Stimulated activated CD8-positive, alpha-beta memory T cell treated with anti-CD3 and anti-CD28 coated beads, Interleukin-12 subunit alpha, Interleukin-12 subunit beta, amount 100 ng/mL, for 1 hour (primary cell): ENCODE results near the gene PALM.
"Not testable (repeated sequence)": the region's sequence is repeated elsewhere in the genome, so short reads cannot be mapped to it uniquely, and the experiment has no call there.

Source experiments
- DNase-seq: peaks from one replicate; pipeline ENCODE4 v3.0.0-alpha.2; 2020; ENCODE audit warnings: low read depth

The PALM gene

GRCh38 chr19:708154-709143, at the start of gene PALM:
TSS of gene PALM (plus strand) at chr19:708935. CDS start at chr19:709147, 212 bp downstream.
- no peak for DNase-seq

- no peak for DNase-seq
Measured at GRCh38 chr19:660793-661426, 47.8 kb upstream of the PALM start.

- DNase-seq: peak; percentile 55
Measured at GRCh38 chr19:661427-662196, 47.1 kb upstream of the PALM start.

GRCh38 chr19:662207-662961, 46.4 kb upstream of the PALM start:
- DNase-seq: peak; percentile 44

- DNase-seq: peak; percentile 88
Measured at GRCh38 chr19:662962-663681, 45.6 kb upstream of the PALM start, which contains the start of gene RNF126. TSS of gene RNF126 (minus strand) at chr19:663214. CDS start at chr19:663121, 93 bp downstream.

GRCh38 chr19:663682-664117, 45.0 kb upstream of the PALM start:
- no peak for DNase-seq

GRCh38 chr19:664913-665443, 43.8 kb upstream of the PALM start:
- peak; percentile 68 for DNase-seq

- DNase-seq: not testable (repeated sequence)
Measured at GRCh38 chr19:666985-667573, 41.7 kb upstream of the PALM start.

GRCh38 chr19:668675-669434, 39.9 kb upstream of the PALM start:
- DNase-seq: not testable (repeated sequence)

- DNase-seq: no peak
Measured at GRCh38 chr19:670609-671075, 38.1 kb upstream of the PALM start.

- DNase-seq: no peak
Measured at GRCh38 chr19:674282-675151, 34.2 kb upstream of the PALM start.

- no peak for DNase-seq
Measured at GRCh38 chr19:676007-676338, 32.8 kb upstream of the PALM start.

GRCh38 chr19:676339-677105, 32.2 kb upstream of the PALM start, which contains the start of gene FSTL3:
TSS of gene FSTL3 (plus strand) at chr19:676392. CDS start at chr19:676424, 32 bp downstream.
- DNase-seq: no peak

GRCh38 chr19:677201-677600, 31.5 kb upstream of the PALM start:
- DNase-seq: no peak

GRCh38 chr19:677601-678436, 30.9 kb upstream of the PALM start:
- DNase-seq: no peak

- no peak for DNase-seq
Measured at GRCh38 chr19:678791-679388, 29.8 kb upstream of the PALM start.
